ENCODE data around the gene WNT6.

WNT6 gene

GRCh38 chr2:218858671-218859555 lies 692 bp upstream of the WNT6 start:
- Histone ChIP-seq H3K4me1 (ENCODE audit: control insufficient read depth, insufficient read depth, low read length) (peaks cover 30% of the 10 kb centered on the region), H3K36me3 (ENCODE audit: control insufficient read depth, insufficient read depth, low read length) (no peaks in the 10 kb centered on the region), H3K4me3 (ENCODE audit: low read depth, low read length) (peak overlapping the region; percentile 50), H3K27me3 (ENCODE audit: control insufficient read depth, insufficient read depth, low read length) (peaks cover 99% of the 10 kb centered on the region), H3K9ac (ENCODE audit: low read depth, low read length) (no peak overlapping the region), H3K27ac (ENCODE audit: low read depth, low read length) (no peak overlapping the region), H3K9me3 (ENCODE audit: control insufficient read depth, insufficient read depth, low read length) (no peaks in the 10 kb centered on the region)

GRCh38 chr2:218859988-218860831 lies 605 bp downstream of the WNT6 start:
- peaks cover 99% of the 10 kb centered on the region for H3K27me3 ChIP-seq (ENCODE audit: control insufficient read depth, insufficient read depth, low read length)
- H3K4me3 ChIP-seq (ENCODE audit: low read depth, low read length): peak overlapping the region; percentile 35; the same call in 1 of the 2 replicates
- H3K9ac ChIP-seq (ENCODE audit: low read depth, low read length): no peak overlapping the region
- no peak overlapping the region for H3K27ac ChIP-seq (ENCODE audit: low read depth, low read length)
- H3K36me3 ChIP-seq (ENCODE audit: control insufficient read depth, insufficient read depth, low read length): no peaks in the 10 kb centered on the region
- H3K4me1 ChIP-seq (ENCODE audit: control insufficient read depth, insufficient read depth, low read length): peaks cover 25% of the 10 kb centered on the region
- H3K9me3 ChIP-seq (ENCODE audit: control insufficient read depth, insufficient read depth, low read length): no peaks in the 10 kb centered on the region

DNA sequence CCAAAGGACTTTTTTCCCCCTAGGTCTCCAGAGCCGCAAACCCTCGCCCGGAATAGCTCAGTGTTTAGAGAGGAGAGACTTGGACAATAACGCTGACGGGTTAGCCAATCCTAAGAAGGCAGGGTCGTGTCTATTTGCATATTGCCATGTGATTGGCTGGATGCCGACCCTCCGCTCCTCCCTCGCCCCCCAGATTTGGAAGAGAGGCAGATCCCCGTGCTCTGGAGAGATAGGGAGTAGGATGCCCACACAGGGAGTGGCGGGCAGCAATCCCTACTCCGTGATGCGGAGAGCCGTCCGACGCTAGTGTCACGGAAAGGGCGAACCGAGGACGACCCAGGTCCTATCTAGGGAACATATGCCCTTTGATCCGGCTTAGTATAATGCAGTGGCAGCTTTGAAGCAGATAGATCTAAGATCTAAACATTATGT lies 1.4 kb downstream of the WNT6 start:
- H3K27me3 ChIP-seq (ENCODE audit: control insufficient read depth, insufficient read depth, low read length): peaks cover 96% of the 10 kb centered on the region
- no peak overlapping the region for H3K27ac ChIP-seq (ENCODE audit: low read depth, low read length)
- H3K9ac ChIP-seq (ENCODE audit: low read depth, low read length): no peak overlapping the region
- peak overlapping the region; percentile 18; the same call in 1 of the 2 replicates for H3K4me3 ChIP-seq (ENCODE audit: low read depth, low read length)
- H3K4me1 ChIP-seq (ENCODE audit: control insufficient read depth, insufficient read depth, low read length): peaks cover 18% of the 10 kb centered on the region
- no peaks in the 10 kb centered on the region for H3K36me3 ChIP-seq (ENCODE audit: control insufficient read depth, insufficient read depth, low read length)
- no peaks in the 10 kb centered on the region for H3K9me3 ChIP-seq (ENCODE audit: control insufficient read depth, insufficient read depth, low read length)

DNA sequence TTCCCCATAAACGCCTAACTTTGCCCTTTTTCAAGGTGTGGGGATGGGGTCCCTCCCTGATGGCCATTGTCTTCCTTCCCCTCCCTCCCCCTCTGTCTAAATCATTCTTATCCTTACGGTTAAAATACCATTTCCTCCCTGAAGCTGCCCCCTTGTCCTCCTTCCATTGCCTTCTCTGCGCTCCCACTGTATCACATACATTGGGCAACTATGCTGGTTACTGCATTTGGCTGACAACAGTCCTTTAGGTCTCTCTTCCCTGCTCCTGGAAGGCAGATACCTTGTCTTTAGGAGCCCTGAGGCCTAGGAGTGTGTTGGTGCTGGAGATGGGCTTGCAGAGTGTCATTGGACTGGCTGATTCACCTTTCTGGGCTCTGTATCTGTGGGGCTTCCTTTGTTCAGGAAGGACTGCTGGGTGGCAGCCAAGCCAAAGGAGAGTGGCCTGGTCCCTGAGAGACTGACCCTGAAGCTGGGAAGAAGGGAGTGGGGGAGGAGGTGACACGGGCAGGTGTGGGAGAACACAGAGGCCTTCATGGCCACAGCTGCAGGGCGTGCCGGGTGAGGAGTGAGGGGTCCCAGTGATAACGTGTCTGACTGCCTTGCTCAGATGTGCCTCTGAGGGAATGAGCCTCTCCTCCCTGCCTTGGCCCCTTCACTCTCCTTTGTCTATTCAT lies 2.2 kb downstream of the WNT6 start:
- Histone ChIP-seq H3K36me3 (ENCODE audit: control insufficient read depth, insufficient read depth, low read length) (no peaks in the 10 kb centered on the region), H3K27me3 (ENCODE audit: control insufficient read depth, insufficient read depth, low read length) (peaks cover 95% of the 10 kb centered on the region), H3K4me3 (ENCODE audit: low read depth, low read length) (no peak overlapping the region), H3K27ac (ENCODE audit: low read depth, low read length) (no peak overlapping the region), H3K4me1 (ENCODE audit: control insufficient read depth, insufficient read depth, low read length) (peaks cover 10% of the 10 kb centered on the region), H3K9ac (ENCODE audit: low read depth, low read length) (no peak overlapping the region), H3K9me3 (ENCODE audit: control insufficient read depth, insufficient read depth, low read length) (no peaks in the 10 kb centered on the region)

GRCh38 chr2:218863021-218863520 lies 3.5 kb downstream of the WNT6 start:
- peaks cover 10% of the 10 kb centered on the region for H3K4me1 ChIP-seq (ENCODE audit: control insufficient read depth, insufficient read depth, low read length)
- no peak overlapping the region for H3K9ac ChIP-seq (ENCODE audit: low read depth, low read length)

DNA sequence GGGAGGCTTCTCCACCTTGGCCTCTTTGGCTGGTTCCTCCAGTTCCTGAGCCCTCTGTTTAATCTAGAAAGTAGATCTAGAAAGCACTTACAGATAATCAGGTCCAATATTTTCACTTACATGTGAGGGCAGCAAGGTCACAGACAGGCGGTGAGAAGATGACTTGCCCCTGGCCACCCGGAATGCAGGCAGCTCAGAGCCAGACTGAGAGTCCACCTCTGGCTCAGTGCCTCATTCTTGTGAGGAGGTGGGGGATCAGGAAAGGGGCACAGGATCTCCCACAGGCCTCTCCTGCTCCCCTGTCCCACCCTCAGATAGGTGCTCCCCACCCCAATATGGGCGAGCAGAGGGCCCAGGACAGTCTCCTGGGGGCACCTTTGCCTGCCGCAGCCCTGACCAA lies 5.8 kb downstream of the WNT6 start:
- H3K27ac ChIP-seq (ENCODE audit: low read depth, low read length): no peak overlapping the region
- no peaks in the 10 kb centered on the region for H3K36me3 ChIP-seq (ENCODE audit: control insufficient read depth, insufficient read depth, low read length)
- no peak overlapping the region for H3K9ac ChIP-seq (ENCODE audit: low read depth, low read length)
- H3K9me3 ChIP-seq (ENCODE audit: control insufficient read depth, insufficient read depth, low read length): no peaks in the 10 kb centered on the region
- peaks cover 96% of the 10 kb centered on the region for H3K27me3 ChIP-seq (ENCODE audit: control insufficient read depth, insufficient read depth, low read length)
- peaks cover 5% of the 10 kb centered on the region; the same call in 1 of the 2 replicates for H3K4me1 ChIP-seq (ENCODE audit: control insufficient read depth, insufficient read depth, low read length)
- no peak overlapping the region for H3K4me3 ChIP-seq (ENCODE audit: low read depth, low read length)

More at GRCh38 chr2:218863021-218863520, 3.5 kb downstream of the WNT6 start:
- H3K9me3 ChIP-seq (ENCODE audit: control insufficient read depth, insufficient read depth, low read length): no peaks in the 10 kb centered on the region
- no peak overlapping the region for H3K4me3 ChIP-seq (ENCODE audit: low read depth, low read length)
- no peaks in the 10 kb centered on the region for H3K36me3 ChIP-seq (ENCODE audit: control insufficient read depth, insufficient read depth, low read length)
- H3K27me3 ChIP-seq (ENCODE audit: control insufficient read depth, insufficient read depth, low read length): peaks cover 95% of the 10 kb centered on the region
- H3K27ac ChIP-seq (ENCODE audit: low read depth, low read length): no peak overlapping the region

DNA sequence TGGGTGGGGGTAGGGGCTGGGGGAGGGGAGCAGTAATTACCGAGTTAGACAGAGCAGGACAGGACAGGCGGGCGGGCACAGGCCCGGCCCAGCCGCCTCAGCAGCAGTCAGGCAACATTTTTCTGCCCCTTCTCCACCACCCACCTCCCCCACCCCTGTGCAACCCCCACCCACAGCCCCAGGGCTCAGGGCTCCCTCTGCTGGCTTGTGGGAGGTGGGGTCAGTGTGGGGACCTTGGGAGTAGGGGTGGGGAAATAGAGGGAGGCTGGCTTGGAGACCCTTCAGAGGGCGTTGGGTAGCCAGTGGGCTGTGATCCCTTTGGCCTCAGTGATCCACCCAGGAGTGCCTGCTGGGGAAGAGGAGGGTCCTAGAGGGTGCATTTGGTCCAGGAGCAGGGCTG lies 6.4 kb downstream of the WNT6 start:
- no peak overlapping the region for H3K9ac ChIP-seq (ENCODE audit: low read depth, low read length)
- peaks cover 96% of the 10 kb centered on the region for H3K27me3 ChIP-seq (ENCODE audit: control insufficient read depth, insufficient read depth, low read length)
- H3K9me3 ChIP-seq (ENCODE audit: control insufficient read depth, insufficient read depth, low read length): no peaks in the 10 kb centered on the region
- no peak overlapping the region for H3K4me3 ChIP-seq (ENCODE audit: low read depth, low read length)
- no peak overlapping the region for H3K27ac ChIP-seq (ENCODE audit: low read depth, low read length)
- 0 out of 2 replicates have a peak, but pooled peaks cover 3% of the 10 kb centered on the region for H3K4me1 ChIP-seq (ENCODE audit: control insufficient read depth, insufficient read depth, low read length)
- H3K36me3 ChIP-seq (ENCODE audit: control insufficient read depth, insufficient read depth, low read length): no peaks in the 10 kb centered on the region

DNA sequence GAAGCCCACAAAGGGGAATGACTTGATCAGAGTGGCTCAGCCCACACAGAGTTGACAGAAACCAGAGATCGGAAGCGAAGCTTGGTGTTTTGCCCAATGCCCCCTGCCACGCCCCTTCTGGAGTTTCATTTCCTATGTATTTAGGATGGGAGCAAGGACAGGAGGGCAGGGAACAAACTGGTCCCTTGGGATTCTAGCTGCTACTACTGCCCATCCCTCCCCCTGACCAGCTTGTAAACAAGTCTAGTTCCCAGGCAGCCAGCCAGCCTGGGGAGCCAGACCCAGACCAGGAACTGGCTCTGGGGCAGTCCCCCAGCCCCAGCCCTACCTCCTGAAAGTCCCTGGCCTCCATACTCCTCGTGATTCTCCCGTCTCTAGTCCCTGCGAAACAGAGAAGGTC lies 8.3 kb downstream of the WNT6 start:
- no peaks in the 10 kb centered on the region for H3K9me3 ChIP-seq (ENCODE audit: control insufficient read depth, insufficient read depth, low read length)
- H3K4me1 ChIP-seq (ENCODE audit: control insufficient read depth, insufficient read depth, low read length): peaks cover 5% of the 10 kb centered on the region; the same call in 1 of the 2 replicates
- H3K27me3 ChIP-seq (ENCODE audit: control insufficient read depth, insufficient read depth, low read length): peaks cover 96% of the 10 kb centered on the region
- H3K27ac ChIP-seq (ENCODE audit: low read depth, low read length): no peak overlapping the region
- no peaks in the 10 kb centered on the region for H3K36me3 ChIP-seq (ENCODE audit: control insufficient read depth, insufficient read depth, low read length)
- H3K9ac ChIP-seq (ENCODE audit: low read depth, low read length): no peak overlapping the region
- no peak overlapping the region for H3K4me3 ChIP-seq (ENCODE audit: low read depth, low read length)

DNA sequence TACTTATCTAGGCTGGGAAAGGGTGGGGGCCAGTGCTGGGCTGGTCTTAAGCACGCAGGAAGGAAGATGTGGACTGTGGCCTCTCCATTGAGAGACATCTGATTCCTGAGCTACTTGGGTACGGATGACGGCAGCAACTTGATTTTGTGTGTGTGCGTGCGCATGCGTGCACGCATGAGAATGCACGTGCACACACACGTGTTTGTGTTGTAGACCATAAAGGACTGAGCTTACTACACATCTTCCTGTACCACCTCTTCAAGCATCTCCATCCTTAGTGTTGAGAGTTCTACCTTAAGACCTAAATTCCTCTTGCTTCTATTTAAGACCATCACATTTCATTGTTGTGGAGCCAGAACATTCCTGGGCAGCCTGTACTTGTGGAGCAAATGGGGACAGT lies 9.5 kb downstream of the WNT6 start:
- H3K27ac ChIP-seq (ENCODE audit: low read depth, low read length): no peak overlapping the region
- no peaks in the 10 kb centered on the region for H3K36me3 ChIP-seq (ENCODE audit: control insufficient read depth, insufficient read depth, low read length)
- H3K4me1 ChIP-seq (ENCODE audit: control insufficient read depth, insufficient read depth, low read length): peaks cover 11% of the 10 kb centered on the region; the same call in 1 of the 2 replicates
- peaks cover 96% of the 10 kb centered on the region for H3K27me3 ChIP-seq (ENCODE audit: control insufficient read depth, insufficient read depth, low read length)
- no peak overlapping the region for H3K4me3 ChIP-seq (ENCODE audit: low read depth, low read length)
- no peak overlapping the region for H3K9ac ChIP-seq (ENCODE audit: low read depth, low read length)
- no peaks in the 10 kb centered on the region for H3K9me3 ChIP-seq (ENCODE audit: control insufficient read depth, insufficient read depth, low read length)

- H3K9ac ChIP-seq (ENCODE audit: low read depth, low read length): no peak overlapping the region
- H3K36me3 ChIP-seq (ENCODE audit: control insufficient read depth, insufficient read depth, low read length): no peaks in the 10 kb centered on the region
- no peak overlapping the region for H3K27ac ChIP-seq (ENCODE audit: low read depth, low read length)
- peaks cover 11% of the 10 kb centered on the region; the same call in 1 of the 2 replicates for H3K4me1 ChIP-seq (ENCODE audit: control insufficient read depth, insufficient read depth, low read length)
- peaks cover 99% of the 10 kb centered on the region for H3K27me3 ChIP-seq (ENCODE audit: control insufficient read depth, insufficient read depth, low read length)
- H3K9me3 ChIP-seq (ENCODE audit: control insufficient read depth, insufficient read depth, low read length): no peaks in the 10 kb centered on the region
- no peak overlapping the region for H3K4me3 ChIP-seq (ENCODE audit: low read depth, low read length)
These were observed 11.4 kb downstream of the WNT6 start for GRCh38 chr2:218870984-218871344.

All from HUES48 (cell line).